ENCODE results near the gene CD9.
"Not testable (repeated sequence)": the region's sequence is repeated elsewhere in the genome, so short reads cannot be mapped to it uniquely, and the experiment has no call there.

Gene CD9

DNA sequence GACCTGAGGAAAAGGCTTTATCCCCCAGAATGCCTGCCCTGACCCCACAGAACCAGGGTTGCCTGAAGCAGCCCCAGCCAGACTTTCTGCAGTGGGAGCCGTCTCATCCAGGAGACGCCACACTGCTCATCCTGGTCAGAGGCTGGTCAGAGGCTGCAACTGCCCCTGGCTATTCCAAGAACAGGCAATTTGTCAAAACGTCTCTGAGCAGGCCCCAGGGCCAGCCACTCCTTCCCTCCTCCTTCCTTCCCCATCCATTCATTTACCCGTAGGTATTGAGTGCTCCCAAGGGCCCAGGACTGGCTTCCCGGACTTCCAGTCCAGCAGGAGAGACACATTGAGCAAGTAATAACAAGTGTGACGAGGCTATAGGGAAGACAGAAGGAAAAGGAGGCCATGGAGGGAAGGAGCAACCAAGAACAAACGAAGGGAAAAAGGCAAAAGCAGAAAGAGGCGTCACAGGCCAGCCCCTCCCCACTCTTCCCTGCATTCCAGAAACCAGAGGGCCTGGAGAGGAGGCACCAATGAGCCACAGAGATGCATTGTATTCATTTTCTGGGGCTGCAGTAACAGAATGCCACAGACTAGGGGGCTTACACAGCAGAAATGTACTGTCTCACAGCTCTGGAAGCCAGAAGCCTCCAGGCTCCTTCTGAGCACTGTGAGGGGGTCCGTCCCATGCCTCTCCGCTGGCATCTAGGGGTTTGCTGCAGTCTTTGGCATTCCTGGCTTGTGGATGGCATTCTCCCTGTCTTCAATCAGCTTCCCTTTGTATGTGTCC, 21.0 kb upstream of the CD9 start:
- peak; percentile 67 for DNase-seq (ENCODE audit: low spot score)

DNA sequence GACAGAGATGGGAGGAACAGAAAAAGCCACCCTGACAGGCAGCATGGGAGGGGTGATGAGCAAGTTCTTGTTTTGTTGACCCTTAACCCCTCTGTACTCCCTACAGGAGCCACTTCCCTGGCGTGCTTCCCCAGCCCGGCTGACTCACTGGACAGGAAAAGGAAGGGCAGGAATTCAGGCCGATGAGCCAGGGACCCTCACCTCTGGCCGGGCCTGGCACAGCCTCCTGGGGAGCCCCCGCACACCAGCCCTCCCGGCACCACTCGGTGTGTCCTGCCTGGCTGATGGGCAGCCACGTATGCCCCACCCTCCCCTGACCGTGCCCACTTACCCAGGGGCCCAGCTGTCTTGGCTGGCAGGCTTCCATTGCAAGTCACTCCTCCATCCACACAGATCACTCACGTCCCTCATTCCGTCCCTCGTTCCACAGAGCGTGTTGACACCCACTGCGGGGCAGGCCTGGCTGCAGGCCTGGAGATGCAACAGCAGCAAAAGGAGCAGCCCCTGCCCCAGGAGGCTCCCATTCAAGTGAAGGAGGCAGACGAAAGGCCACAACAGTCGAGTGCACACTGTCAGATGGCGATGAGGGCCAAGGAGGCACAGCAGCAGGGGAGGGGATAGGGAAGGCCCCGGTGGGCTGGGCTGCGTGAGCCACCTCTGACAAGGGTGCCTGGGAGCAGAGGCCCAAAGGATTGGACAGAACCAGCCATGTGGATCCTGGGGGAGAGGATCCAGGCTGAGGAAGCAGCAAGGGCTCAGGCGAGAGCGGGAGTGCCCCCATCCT, 19.7 kb upstream of the CD9 start:
- DNase-seq (ENCODE audit: low spot score), result no peak

DNA sequence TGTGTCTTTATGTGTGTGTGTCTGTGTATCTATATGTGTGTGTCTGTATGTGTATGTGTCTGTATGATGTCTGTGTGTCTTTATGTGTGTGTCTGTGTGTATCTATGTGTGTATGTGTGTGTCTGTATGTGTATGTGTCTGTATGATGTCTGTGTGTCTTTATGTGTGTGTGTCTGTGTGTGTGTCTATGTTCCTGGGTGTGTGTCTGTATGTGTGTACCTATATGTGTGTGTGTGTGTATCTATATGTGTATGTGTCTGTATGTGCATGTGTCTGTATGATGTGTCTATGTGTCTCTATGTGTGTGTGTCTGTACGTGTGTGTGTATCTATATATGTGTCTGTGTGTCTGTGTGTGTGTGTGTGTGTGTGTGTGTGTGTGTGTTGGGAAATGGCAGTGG, 19.0 kb upstream of the CD9 start:
- DNase-seq (ENCODE audit: low spot score), result no peak

GRCh38 chr12:6181583-6182278, 18.5 kb upstream of the CD9 start:
- DNase-seq (ENCODE audit: low spot score), result no peak

GRCh38 chr12:6182279-6182898, 17.8 kb upstream of the CD9 start:
- DNase-seq (ENCODE audit: low spot score), result peak; percentile 61

DNA sequence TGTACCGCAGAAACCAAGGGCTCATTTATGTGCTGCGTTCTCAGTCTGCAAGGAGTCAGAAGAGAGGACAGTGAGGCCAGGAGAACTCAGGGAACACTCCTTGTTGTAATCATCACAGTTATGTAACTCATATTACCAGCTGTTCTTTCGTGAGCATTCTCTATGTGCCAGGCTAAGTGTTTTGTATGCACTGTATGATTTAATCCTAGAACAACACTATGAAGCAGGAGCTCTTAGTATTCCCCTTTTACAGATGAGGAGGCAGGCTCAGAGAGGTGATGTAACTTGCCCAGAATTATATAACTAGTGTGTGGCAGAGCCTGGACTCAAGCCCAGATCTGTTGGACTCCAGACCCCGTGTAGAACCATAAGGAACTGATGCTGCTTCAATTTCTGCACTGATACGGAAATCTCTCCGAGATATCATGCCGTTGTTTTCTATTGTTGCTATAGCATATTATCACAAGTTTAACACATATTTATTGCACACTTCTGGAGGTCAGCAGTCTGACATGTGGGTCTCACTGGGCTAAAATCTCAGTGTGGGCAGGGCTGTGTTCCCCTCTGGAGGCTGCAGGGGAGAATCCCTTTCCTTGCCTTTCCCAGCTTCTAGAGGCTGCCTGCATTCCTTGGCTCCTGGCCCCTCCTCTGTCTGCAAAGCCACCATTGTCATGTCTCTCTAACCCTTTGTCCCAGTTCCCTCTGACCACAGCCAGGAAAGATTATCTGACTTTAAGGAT, 16.3 kb upstream of the CD9 start:
- no peak for DNase-seq (ENCODE audit: low spot score)

GRCh38 chr12:6185961-6186827, 14.0 kb upstream of the CD9 start:
- DNase-seq (ENCODE audit: low spot score), result no peak

DNA sequence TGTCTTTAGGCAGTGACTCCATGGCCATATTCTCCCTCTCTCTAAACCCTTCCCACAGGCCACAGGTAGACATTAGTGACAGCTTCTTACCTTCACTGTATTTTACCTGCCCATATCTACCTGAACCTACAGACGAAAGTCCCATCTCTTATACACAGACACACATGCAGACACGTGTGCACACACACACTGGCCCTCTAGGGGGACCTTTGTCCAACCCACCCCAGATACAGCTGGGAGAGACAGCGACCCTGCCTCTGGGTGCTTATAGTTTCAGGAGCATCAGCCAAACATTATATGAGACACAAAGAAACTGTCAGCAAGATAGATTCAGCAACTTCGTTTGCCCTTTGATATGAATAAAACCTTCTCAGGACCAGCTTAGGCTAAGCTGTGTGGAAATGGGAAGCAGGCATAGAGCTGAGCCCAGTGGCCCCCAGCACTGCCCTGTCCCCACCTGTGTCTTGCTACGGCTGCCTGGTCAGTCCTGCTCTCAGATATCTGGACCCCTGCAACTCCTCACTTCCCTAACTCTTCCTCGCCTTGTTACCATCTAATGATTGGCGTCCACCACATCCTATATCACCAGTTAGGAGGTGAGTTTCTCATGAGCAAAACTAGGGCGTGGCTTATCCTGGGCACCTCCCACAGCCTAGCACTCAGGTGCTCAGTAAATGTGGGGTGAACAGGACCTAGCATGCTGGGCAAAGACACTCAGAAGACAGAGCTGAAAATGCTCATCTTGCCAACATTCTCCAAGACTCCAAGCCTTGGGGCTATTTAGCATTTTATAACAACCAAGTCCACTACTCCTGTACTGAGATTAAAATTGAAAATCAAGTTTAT, 12.0 kb upstream of the CD9 start:
- no peak for DNase-seq (ENCODE audit: low spot score)

GRCh38 chr12:6189028-6189427, 11.2 kb upstream of the CD9 start:
- no peak for DNase-seq (ENCODE audit: low spot score)

- not testable (repeated sequence) for DNase-seq (ENCODE audit: low spot score)
Observed at GRCh38 chr12:6189952-6190598, 10.1 kb upstream of the CD9 start.

DNA sequence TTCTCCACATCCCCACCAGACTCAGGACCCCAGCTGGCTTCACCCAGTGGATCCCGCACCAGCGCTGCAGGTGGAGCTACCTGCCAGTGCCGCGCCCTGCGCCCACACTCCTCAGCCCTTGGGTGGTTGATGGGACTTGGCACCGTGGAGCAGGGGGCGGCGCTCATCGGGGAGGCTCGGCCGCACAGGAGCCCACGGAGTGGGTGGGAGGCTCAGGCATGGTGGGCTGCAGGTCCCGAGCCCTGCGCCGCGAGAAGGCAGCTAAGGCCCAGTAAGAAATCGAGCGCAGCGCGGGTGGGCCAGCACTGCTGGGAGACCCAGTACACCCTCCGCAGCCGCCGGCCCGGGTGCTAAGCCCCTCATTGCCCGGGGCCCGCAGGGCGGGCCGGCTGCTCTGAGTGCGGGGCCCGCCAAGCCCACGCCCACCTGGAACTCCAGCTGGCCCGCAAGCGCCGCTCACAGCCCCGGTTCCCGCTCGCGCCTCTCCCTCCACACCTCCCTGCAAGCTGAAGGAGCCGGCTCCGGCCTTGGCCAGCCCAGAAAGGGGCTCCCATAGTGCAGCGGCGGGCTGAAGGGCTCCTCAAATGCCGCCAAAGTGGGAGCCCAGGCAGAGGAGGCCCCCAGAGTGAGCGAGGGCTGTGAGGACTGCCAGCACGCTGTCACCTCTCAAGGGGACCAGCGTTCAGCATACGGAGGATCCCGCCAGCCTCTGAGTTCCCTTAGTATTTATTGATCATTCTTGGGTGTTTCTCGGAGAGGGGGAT, 9.3 kb upstream of the CD9 start:
- DNase-seq (ENCODE audit: low spot score), result not testable (repeated sequence)

GRCh38 chr12:6192604-6193380, 7.4 kb upstream of the CD9 start:
- no peak for DNase-seq (ENCODE audit: low spot score)

- peak; percentile 87 for DNase-seq (ENCODE audit: low spot score)
Observed at GRCh38 chr12:6193853-6194815, 6.1 kb upstream of the CD9 start.

GRCh38 chr12:6195665-6196535, 4.3 kb upstream of the CD9 start:
- peak; percentile 88 for DNase-seq (ENCODE audit: low spot score)

GRCh38 chr12:6198051-6198450, 2.1 kb upstream of the CD9 start:
- no peak for DNase-seq (ENCODE audit: low spot score)
